ENCODE data around the gene ATP2B1. TPM values are rescaled to one million over a fixed set of nuclear protein-coding genes. Genes with fewer than 3 reads are reported as not detected.

Gene ATP2B1
- polyA plus RNA-seq, 2 of the 4 experiments (the other 2 are of a cell fraction) = 52.7 to 132 TPM

GRCh38 chr12:89703768-89704167 is 4.9 kb downstream of the ATP2B1 start:
- Histone ChIP-seq H3K9me3 (no peaks in the 10 kb centered on the region), H3K27ac (peak overlapping the region in 1 of 2 experiments; percentile 44; a peak in 2 of 6 replicates), H3K4me1 (peaks cover 76% of the 10 kb centered on the region), H3K4me3 (no peak overlapping the region), H3K4me2 (peak overlapping the region; percentile 93)
- no peak for TF ChIP-seq CBX8 (IDR thresholded peaks at IDR 0.05)
- WGBS (ENCODE audit: missing lambda C conversion rate) = 47% methylated on average over 1 of the region's 1 CpG
- POLR2A ChIA-PET = no interaction called here
- FAIRE-seq = peak; percentile 13
- CTCF ChIA-PET = interaction anchor here (1.2 kb wide), 1 partner anchor 246 kb away, joined by 3 read pairs; no protein-coding TSS in a partner anchor
- no peak for DNase-seq (ENCODE audit: low read depth in 1 of 2, low spot score in 1 of 2)
- no peak for ATAC-seq

GRCh38 chr12:89702503-89702902 is 6.1 kb downstream of the ATP2B1 start:
- Histone ChIP-seq H3K27ac (no peak overlapping the region), H3K4me3 (no peak overlapping the region), H3K4me2 (peak overlapping the region; percentile 93; the same call in 2 of the 3 replicates), H3K9me3 (no peaks in the 10 kb centered on the region), H3K4me1 (peaks cover 76% of the 10 kb centered on the region)
- CTCF ChIA-PET = no interaction called here
- no peak for TF ChIP-seq PHF8 (IDR thresholded peaks at IDR 0.05; ENCODE audit: borderline replicate concordance, low read depth)
- no peak for TF ChIP-seq BCL3 (IDR thresholded peaks at IDR 0.05)
- TF ChIP-seq EP300 (IDR thresholded peaks at IDR 0.05) = no peak
- TF ChIP-seq ELK1 (IDR thresholded peaks at IDR 0.05; ENCODE audit: low read depth, low read length) = no peak
- no peak for TF ChIP-seq HEYL (CRISPR knock-in tag; IDR thresholded peaks at IDR 0.05)
- TF ChIP-seq FOXS1 (CRISPR knock-in tag; IDR thresholded peaks at IDR 0.05) = no peak
- no peak for TF ChIP-seq CEBPB (IDR thresholded peaks at IDR 0.05)
- no peak for TF ChIP-seq SMC3 (IDR thresholded peaks at IDR 0.05)
- no peak for TF ChIP-seq RARB (CRISPR knock-in tag; IDR thresholded peaks at IDR 0.05)
- TF ChIP-seq GATA3 (IDR thresholded peaks at IDR 0.05; ENCODE audit: borderline replicate concordance) = no peak
- POLR2A ChIA-PET = no interaction called here
- ATAC-seq (no peak), DNase-seq (ENCODE audit: low read depth in 1 of 2, low spot score in 1 of 2) (no peak), FAIRE-seq (no peak)
- WGBS (ENCODE audit: missing lambda C conversion rate) = 81% methylated on average over 1 of the region's 1 CpG

- Histone ChIP-seq H3K27ac (0 out of 6 replicates have a peak overlapping the region, but pooled peaks of 1 of the 2 experiments have one; percentile 6), H3K4me1 (peaks cover 83% of the 10 kb centered on the region), H3K9me3 (no peaks in the 10 kb centered on the region), H3K4me2 (peak overlapping the region; percentile 93; the same call in 2 of the 3 replicates), H3K4me3 (no peak overlapping the region)
- FAIRE-seq = no peak
- WGBS (ENCODE audit: missing lambda C conversion rate) = 96% methylated on average over 3 of the region's 3 CpGs
- ChIA-PET CTCF (no interaction called here), POLR2A (no interaction called here)
- TF ChIP-seq RFX5 (IDR thresholded peaks at IDR 0.05) (no peak), RAD21 (conservative IDR thresholded peaks at IDR 0.05 in 1 of 2, IDR thresholded peaks at IDR 0.05 in 1 of 2) (0 out of 5 replicates have a peak, but pooled peaks of 1 of the 2 experiments have one; percentile 20)
- peak in 1 of 2 experiments; percentile 26 for DNase-seq (ENCODE audit: low read depth in 1 of 2, low spot score in 1 of 2)
- peak in 1 of 2 experiments; percentile 12; a peak in 2 of 6 replicates for ATAC-seq
Measured at GRCh38 chr12:89701606-89702206, 6.9 kb downstream of the ATP2B1 start.

GRCh38 chr12:89700191-89700810 is 8.3 kb downstream of the ATP2B1 start:
- 53% methylated on average over 4 of the region's 4 CpGs for WGBS (ENCODE audit: missing lambda C conversion rate)
- H3K4me3 ChIP-seq = no peak overlapping the region
- DNase-seq (ENCODE audit: low read depth in 1 of 2, low spot score in 1 of 2) (peak in 1 of 2 experiments; percentile 26), FAIRE-seq (peak; percentile 93), ATAC-seq (peak; percentile 53 to 64; a peak in 5 of 6 replicates)
- H3K27ac ChIP-seq = 0 out of 6 replicates have a peak overlapping the region, but pooled peaks of 1 of the 2 experiments have one; percentile 7
- no peaks in the 10 kb centered on the region for H3K9me3 ChIP-seq
- CTCF ChIA-PET = interaction anchor here (1.4 kb wide), 1 partner anchor 157 kb away, joined by 3 read pairs; no protein-coding TSS in a partner anchor
- H3K4me1 ChIP-seq = peaks cover 86% of the 10 kb centered on the region
- POLR2A ChIA-PET = interaction anchor here (3.1 kb wide), 1 partner anchor 8 kb away, joined by 13 read pairs; the partner anchor contains the start of gene ATP2B1
- H3K4me2 ChIP-seq = peak overlapping the region; percentile 56
- TF ChIP-seq NFE2L2 (conservative IDR thresholded peaks at IDR 0.05; ENCODE audit: low read length) (no peak), E2F6 (IDR thresholded peaks at IDR 0.05; ENCODE audit: borderline replicate concordance, low read depth) (no peak), FOSL2 (IDR thresholded peaks at IDR 0.05) (no peak), FOSL2 (CRISPR knock-in tag; IDR thresholded peaks at IDR 0.05) (peak; percentile 46), CEBPB (IDR thresholded peaks at IDR 0.05) (no peak), REST (IDR thresholded peaks at IDR 0.05) (no peak), CBX2 (IDR thresholded peaks at IDR 0.05; ENCODE audit: borderline replicate concordance, low read depth) (no peak), ZFP36 (IDR thresholded peaks at IDR 0.05; ENCODE audit: borderline replicate concordance, partially characterized antibody) (no peak), CHD4 (IDR thresholded peaks at IDR 0.05; ENCODE audit: borderline replicate concordance) (no peak)
